Activated CD4-positive, alpha-beta T cell treated with anti-CD3 and anti-CD28 coated beads for 48 hours (primary cell): ENCODE results near the gene SMIM17.
"Not testable (repeated sequence)": the region's sequence is repeated elsewhere in the genome, so short reads cannot be mapped to it uniquely, and the experiment has no call there.

Experiments used
- DNase-seq: peaks from one replicate; pipeline ENCODE4 v3.0.0-alpha.2; 2020

Gene SMIM17

DNA sequence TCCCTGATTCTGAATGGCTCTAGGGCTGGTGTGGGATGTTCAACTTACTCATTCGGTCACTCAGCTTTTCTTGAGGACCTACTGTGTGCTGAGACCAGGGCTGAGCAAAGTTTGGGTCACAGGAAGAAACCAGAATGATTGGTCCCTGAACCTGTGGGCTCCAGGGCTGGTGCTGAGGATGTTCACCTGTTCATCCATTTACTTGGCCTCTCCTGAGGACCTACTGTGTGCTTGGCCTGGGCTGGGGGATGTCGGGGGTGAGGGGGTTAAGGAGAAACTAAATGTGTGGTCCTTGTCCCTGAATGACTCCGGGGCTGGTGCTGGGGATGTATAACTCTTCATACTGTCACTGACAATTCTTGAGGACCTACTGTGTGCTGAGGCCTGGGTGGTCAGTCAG, 18.3 kb downstream of the SMIM17 start:
- DNase-seq, result no peak

GRCh38 chr19:56663931-56664500, 21.1 kb downstream of the SMIM17 start:
- DNase-seq, result no peak

DNA sequence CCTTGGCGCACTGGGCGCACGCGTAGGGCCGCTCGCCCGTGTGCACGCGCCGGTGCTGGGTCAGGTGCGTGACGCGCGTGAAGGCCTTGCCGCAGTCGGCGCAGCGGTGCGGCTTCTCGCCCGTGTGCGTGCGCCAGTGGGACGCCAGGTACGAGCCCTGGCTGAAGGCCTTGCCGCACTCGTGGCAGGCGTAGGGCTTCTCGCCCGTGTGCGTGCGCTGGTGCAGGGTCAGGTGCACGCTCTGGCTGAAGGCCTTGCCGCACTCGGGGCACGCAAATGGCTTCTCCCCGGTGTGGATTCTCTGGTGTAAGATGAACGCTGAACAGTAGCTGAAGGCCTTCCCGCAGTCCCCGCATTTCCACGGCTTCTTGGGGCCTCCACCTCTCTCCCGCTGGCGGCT, 21.6 kb downstream of the SMIM17 start:
- no peak for DNase-seq

- DNase-seq, result no peak
Observed at GRCh38 chr19:56667311-56667870, 24.4 kb downstream of the SMIM17 start.

DNA sequence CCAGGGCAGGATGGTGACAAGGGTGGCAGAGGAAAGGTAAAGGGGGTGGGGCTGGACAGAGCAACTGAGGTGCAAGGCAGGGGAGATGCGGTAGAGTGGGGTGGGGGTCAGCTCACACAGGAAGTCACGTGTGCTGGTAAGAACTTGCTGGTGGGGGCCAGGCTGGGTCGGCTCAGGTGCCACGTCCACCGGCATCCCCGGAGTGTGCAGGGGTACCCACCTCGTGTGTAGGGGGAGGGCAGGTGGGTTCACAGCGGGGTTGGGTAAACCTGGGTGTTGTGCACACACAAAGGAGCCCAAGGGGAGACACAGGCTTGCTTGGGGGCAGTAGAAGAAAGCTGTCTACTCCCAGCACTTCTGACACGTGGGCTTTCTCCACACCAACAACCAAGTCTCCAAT, 25.7 kb downstream of the SMIM17 start:
- DNase-seq, result no peak

DNA sequence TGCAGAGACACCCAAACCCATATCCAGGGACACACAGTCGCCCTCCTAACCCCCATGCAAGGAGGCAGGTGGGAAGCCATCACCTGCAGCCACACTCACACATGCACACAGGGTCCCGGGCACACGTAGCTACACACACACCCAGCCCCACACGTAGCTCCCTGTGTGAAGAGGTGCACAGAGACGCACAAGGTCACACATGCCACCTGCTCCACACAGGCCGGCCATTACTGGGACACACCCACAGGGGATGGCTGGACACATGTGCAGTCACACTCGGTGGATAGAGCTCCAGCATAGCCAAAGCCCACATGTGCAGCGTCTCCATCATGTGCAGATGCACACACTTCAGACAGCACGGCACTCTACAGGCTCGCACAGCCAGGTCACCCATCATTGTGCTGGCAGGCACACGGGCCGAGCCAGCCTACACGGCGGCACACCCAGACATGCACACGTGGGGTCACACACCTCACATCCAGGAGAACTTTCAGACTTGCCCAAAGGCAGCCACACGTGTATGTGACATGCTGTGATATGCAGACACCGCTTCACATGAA, 27.5 kb downstream of the SMIM17 start:
- no peak for DNase-seq

- DNase-seq, result no peak
Observed at GRCh38 chr19:56670961-56671612, 28.1 kb downstream of the SMIM17 start.

- peak; percentile 90 for DNase-seq
Observed at GRCh38 chr19:56671613-56671994, 28.6 kb downstream of the SMIM17 start, which contains the start of gene ZNF835. Gene ZNF835, minus strand, starts transcription at chr19:56671757. Its CDS starts 6,559 bp downstream, at chr19:56665198.

DNA sequence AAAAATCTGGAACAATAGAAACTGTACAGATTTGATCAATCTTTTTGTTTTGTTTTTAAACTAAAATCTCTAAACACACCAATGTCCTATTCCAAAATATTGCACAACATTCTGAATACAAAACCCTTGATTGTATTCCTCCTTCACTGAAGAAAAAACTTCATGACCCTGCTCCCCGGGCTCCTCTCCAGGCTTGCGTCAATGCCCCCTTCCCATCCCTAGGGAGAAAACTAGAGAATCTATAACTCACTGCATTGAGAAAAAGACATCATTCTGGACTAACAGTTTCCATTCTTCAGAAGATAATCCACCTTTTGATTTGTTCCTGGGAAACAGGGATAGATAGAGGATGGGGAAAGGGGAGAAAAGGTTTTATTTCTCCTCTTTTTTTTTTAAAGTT, 29.7 kb downstream of the SMIM17 start:
- not testable (repeated sequence) for DNase-seq

DNA sequence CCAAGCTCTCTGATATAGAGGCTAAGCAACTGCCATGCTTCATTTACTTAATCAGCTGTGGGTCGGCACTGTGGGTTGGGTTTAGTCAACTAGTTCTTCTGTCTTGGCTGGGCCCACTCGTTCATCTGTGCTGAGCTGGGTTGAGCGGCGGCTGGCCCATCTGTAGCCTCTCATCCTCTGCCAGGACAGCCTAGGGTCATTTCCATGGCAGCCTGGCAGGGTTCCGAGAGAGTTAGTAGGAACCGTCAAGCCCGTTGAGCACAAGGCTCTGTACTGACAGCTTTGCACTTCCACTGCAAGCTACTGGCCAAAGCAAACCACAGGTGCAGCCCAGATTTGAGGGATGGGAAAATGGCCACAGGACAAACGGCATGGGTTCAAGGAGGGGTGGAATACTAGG, 35.2 kb downstream of the SMIM17 start:
- DNase-seq, result no peak

- DNase-seq, result no peak
Observed at GRCh38 chr19:56681702-56682101, 38.7 kb downstream of the SMIM17 start.

GRCh38 chr19:56683116-56683515, 40.2 kb downstream of the SMIM17 start:
- DNase-seq, result no peak

DNA sequence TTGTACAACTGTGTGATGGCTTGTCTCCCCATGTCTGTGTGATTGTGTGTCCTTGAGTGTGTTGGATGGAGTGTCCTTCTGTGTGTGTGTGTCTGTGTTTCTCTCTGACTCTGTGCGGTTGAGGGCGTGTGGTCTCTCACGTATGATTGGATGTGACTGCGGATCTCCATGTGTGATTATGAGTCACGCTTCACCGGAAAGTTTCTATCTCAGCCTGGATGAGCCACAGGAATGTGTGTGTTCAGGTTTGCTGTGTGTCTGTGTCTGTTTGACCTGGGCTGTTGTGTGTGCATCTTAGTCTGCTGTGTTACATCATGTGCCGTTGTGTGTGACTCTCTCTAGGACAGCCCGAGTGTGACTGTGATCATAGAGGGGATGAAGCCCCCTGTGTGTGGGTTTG, 44.1 kb downstream of the SMIM17 start:
- DNase-seq, result no peak

DNA sequence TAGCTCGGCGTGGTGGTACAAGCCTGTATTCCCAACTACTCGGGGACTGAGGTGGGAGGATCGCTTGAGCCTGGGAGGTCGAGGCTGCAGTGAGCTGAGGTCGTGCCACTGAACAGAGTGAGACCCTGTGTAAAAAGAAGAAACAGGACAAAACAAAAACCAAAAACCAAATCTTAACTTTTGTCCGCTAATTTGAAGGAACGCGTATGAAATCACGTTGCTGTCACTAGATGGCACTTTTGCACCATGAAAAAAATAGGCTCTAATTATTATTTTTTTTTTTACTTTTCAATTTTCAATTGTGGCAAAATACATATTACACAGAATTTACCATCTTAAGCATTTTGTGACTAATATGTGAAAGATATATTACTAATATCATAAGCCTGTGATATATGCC, 46.2 kb downstream of the SMIM17 start:
- no peak for DNase-seq

DNA sequence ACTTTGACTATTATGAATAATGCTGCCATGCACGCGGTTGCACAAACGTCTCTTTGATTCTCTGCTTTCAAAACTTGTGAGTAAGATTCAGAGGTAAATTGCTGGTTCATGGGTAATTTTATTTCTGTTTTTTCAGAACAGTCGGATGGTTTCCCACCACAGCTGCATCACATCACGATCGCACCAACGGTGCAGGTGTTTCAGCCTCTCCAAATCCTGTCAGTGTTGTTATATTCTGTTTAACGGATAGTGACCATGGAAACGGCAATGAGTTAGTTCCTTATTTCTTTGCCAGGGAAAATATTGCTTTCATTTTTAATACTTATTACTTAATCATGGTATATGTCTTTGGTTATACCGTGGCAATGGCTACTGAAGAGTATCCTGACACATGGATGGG, 47.7 kb downstream of the SMIM17 start:
- no peak for DNase-seq

- DNase-seq, result no peak
Observed at GRCh38 chr19:56692206-56692895, 49.4 kb downstream of the SMIM17 start.

DNA sequence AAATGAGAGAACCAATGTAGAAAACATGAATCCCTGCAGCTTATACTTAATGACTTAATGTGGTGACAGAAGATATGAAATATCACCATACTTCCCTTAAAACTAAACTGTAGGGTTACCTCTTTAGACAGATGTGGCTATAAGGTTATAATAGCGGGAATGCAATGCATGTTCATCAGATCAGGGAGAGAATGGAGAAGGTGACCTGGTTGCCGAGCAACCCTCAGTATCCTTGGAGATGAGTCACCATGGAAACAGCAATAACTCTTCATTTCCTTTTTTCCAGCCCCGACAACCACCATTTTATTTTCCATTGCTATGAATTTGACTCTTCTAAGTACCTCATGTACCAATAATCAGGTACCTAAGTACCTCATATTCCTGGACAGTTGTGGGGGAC, 56.6 kb downstream of the SMIM17 start:
- no peak for DNase-seq

- DNase-seq, result no peak
Observed at GRCh38 chr19:56701895-56702294, 58.9 kb downstream of the SMIM17 start.

DNA sequence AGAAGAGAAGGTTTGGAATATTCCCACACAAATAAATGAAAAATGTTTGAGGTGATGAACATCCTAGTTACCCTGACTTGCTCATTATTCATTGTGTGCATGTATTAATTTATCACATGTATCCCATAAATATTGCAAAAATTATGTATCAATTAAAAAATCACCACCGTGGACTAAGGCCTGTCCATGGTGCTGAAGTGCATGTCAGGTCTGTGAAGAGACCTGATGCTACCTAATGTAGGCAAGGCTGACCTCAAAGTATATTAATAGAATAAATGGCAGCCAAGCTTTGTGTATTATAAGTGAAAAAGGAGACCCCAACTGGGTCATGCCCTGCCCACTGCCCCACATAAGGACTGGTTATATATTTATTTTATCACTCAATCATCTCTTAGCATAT, 63.0 kb downstream of the SMIM17 start:
- no peak for DNase-seq
